HG03103 (cell line): ENCODE measurements around the gene PABPN1L.

Experiments used
- ATAC-seq: cut with Tn5 transposase; IDR thresholded peaks from one replicate; pipeline ENCODE4 v1.9.1; 2021; ENCODE audit warnings: low read depth; ENCODE audit not compliant: unreplicated experiment

The PABPN1L gene

GRCh38 chr16:88815901-88816589, 50.4 kb downstream of the PABPN1L start:
- no peak for ATAC-seq

- ATAC-seq, result no peak
These were observed 51.2 kb downstream of the PABPN1L start for GRCh38 chr16:88815227-88815626.

GRCh38 chr16:88814144-88814502, 52.3 kb downstream of the PABPN1L start:
- ATAC-seq, result no peak
